ENCODE measurements around the gene FXYD4. TPM values are rescaled to one million over a fixed set of nuclear protein-coding genes. Genes with fewer than 3 reads are reported as not detected.
"Not testable (repeated sequence)": the region's sequence is repeated elsewhere in the genome, so short reads cannot be mapped to it uniquely, and the experiment has no call there.

The FXYD4 gene
- total RNA-seq, 1 donor from 2014 or later: not detected

GRCh38 chr10:43389867-43390266, 18.4 kb downstream of the FXYD4 start:
- intact Hi-C loops (cut with DNase I): no loop called here
- Histone ChIP-seq H3K4me3 (no peak overlapping the region), H3K4me1 (peaks cover 44% of the 10 kb centered on the region), H3K9me3 (no peaks in the 10 kb centered on the region), H3K27me3 (no peaks in the 10 kb centered on the region), H3K36me3 (peaks cover 0 to 84% of the 10 kb centered on the region in 2 donors), H3K27ac (no peak overlapping the region)
- DNase-seq (ENCODE audit: extremely low spot score in 2 of 2): no peak
- TF ChIP-seq CTCF (IDR thresholded peaks at IDR 0.05): no peak
- TF ChIP-seq POLR2A (IDR thresholded peaks at IDR 0.05): no peak

DNA sequence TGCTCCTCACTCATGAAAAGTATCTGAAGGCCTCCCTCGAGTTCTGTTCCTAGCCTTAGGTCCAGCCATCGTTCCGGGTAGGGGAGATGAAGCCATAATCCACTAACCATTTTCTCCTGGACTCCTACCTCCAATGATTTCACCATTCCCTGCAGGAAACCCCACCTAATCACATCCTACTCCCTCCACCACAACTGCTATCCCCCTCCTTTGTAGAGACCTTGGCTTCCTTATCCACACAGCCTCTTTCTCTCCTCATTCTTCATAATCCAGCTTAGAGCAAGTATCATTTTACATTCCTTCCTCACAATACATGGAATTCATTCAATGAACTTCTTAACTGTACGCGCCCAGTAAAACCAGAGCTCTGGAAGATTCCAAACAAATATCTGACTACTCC, 18.9 kb downstream of the FXYD4 start:
- peaks cover 0 to 79% of the 10 kb centered on the region in 2 donors for H3K36me3 ChIP-seq

GRCh38 chr10:43390759-43391158, 19.3 kb downstream of the FXYD4 start:
- DNase-seq (ENCODE audit: extremely low spot score in 2 of 2): no peak
- intact Hi-C loops (cut with DNase I): no loop called here
- peaks cover 0 to 76% of the 10 kb centered on the region in 2 donors for H3K36me3 ChIP-seq

More for the DNA sequence above, 18.9 kb downstream of the FXYD4 start:
- H3K27ac ChIP-seq: no peak overlapping the region
- intact Hi-C loops (cut with DNase I): no loop called here
- H3K9me3 ChIP-seq: no peaks in the 10 kb centered on the region
- TF ChIP-seq POLR2AphosphoS5 (IDR thresholded peaks at IDR 0.05; ENCODE audit: insufficient read depth in 1 of 2, low read depth in 1 of 2) (no peak), CTCF (IDR thresholded peaks at IDR 0.05) (no peak), POLR2A (IDR thresholded peaks at IDR 0.05) (no peak)
- no peak overlapping the region for H3K4me3 ChIP-seq
- H3K27me3 ChIP-seq: no peaks in the 10 kb centered on the region
- H3K4me1 ChIP-seq: peaks cover 49% of the 10 kb centered on the region
- DNase-seq (ENCODE audit: extremely low spot score in 2 of 2): no peak

GRCh38 chr10:43391496-43391895, 20.1 kb downstream of the FXYD4 start:
- TF ChIP-seq POLR2A (IDR thresholded peaks at IDR 0.05) (no peak), CTCF (IDR thresholded peaks at IDR 0.05) (no peak), POLR2AphosphoS5 (IDR thresholded peaks at IDR 0.05; ENCODE audit: insufficient read depth in 1 of 2, low read depth in 1 of 2) (no peak)
- H3K4me1 ChIP-seq: peaks cover 56% of the 10 kb centered on the region
- H3K27me3 ChIP-seq: no peaks in the 10 kb centered on the region
- no peak for DNase-seq (ENCODE audit: extremely low spot score in 2 of 2)
- peaks cover 0 to 68% of the 10 kb centered on the region in 2 donors for H3K36me3 ChIP-seq
- no peak overlapping the region for H3K27ac ChIP-seq
- intact Hi-C loops (cut with DNase I): no loop called here
- H3K9me3 ChIP-seq: no peaks in the 10 kb centered on the region
- H3K4me3 ChIP-seq: no peak overlapping the region

More at GRCh38 chr10:43390759-43391158, 19.3 kb downstream of the FXYD4 start:
- peaks cover 53% of the 10 kb centered on the region for H3K4me1 ChIP-seq
- no peaks in the 10 kb centered on the region for H3K27me3 ChIP-seq
- no peak overlapping the region for H3K4me3 ChIP-seq
- H3K9me3 ChIP-seq: no peaks in the 10 kb centered on the region
- H3K27ac ChIP-seq: no peak overlapping the region
- TF ChIP-seq CTCF (IDR thresholded peaks at IDR 0.05) (peak in 1 of 3 experiments; percentile 16), POLR2AphosphoS5 (IDR thresholded peaks at IDR 0.05; ENCODE audit: insufficient read depth in 1 of 2, low read depth in 1 of 2) (no peak)

DNA sequence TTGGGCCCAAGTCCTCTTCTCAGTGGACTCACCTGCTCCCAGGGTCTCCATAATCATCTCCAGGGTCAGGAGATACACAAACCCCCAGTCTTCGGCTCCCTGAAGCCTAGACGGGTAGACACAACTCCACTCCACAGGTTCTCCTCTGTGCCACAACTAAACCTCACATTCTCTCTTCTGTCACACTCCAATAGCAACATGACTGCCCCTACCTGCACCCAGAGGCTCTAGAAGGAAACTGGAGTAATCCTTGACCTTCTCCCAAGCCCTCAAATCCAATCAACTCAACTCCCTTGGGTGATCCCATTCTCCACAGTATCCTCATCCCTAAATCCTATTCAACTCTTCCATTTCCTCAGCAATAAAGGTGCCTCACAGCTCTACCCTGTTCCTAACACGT, 21.3 kb downstream of the FXYD4 start:
- Histone ChIP-seq H3K36me3 (peaks cover 0 to 56% of the 10 kb centered on the region in 2 donors), H3K4me3 (no peak overlapping the region), H3K9me3 (no peaks in the 10 kb centered on the region), H3K27ac (no peak overlapping the region), H3K27me3 (no peaks in the 10 kb centered on the region), H3K4me1 (peaks cover 60% of the 10 kb centered on the region)
- no peak for TF ChIP-seq POLR2AphosphoS5 (IDR thresholded peaks at IDR 0.05; ENCODE audit: insufficient read depth in 1 of 2, low read depth in 1 of 2)
- TF ChIP-seq CTCF (IDR thresholded peaks at IDR 0.05): no peak
- no peak for TF ChIP-seq POLR2A (IDR thresholded peaks at IDR 0.05)
- no peak for DNase-seq (ENCODE audit: extremely low spot score in 2 of 2)
- intact Hi-C loops (cut with DNase I): no loop called here

DNA sequence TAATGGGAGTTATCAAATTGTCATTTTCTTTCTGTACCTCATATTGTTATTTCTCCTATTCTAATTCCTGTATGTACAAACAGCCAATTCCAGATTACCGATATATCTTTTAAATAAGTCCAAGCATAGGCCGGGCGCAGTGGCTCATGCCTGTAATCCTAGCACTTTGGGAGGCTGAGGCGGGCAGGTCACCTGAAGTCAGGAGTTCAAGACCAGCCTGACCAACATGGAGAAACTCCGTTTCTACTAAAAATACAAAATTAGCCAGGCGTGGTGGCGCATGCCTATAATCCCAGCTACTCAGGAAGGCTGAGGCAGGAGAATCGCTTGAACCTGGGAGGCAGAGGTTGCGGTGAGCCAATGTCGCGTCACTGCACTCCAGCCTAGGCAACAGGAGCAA, 21.8 kb downstream of the FXYD4 start:
- DNase-seq (ENCODE audit: extremely low spot score in 2 of 2); intact Hi-C loops (cut with DNase I); H3K27me3 ChIP-seq; H3K4me3 ChIP-seq; H3K27ac ChIP-seq; H3K9me3 ChIP-seq: not testable (repeated sequence)
- peaks cover 65% of the 10 kb centered on the region for H3K4me1 ChIP-seq
- H3K36me3 ChIP-seq: peaks cover 0 to 52% of the 10 kb centered on the region in 2 donors
